Prostate gland (tissue), 2 donors: ENCODE results near the gene LINGO1.

Experiments used
- CTCF ChIP-seq, 4 experiments: fragments of 200-600 bp in 2 of 4; fragments of 450-650 bp in 2 of 4; sonication (generic) in 2 of 4; IDR thresholded peaks; 1 replicate in 3 of 4; 2 replicates in 1 of 4; pipeline ENCODE4 v1.5.1; 2016 to 2019; ENCODE audit warnings: antibody characterized with exemption in 4 of 4, mild to moderate bottlenecking in 2 of 4, moderate library complexity in 2 of 4
- POLR2A ChIP-seq: fragments of 450-650 bp; IDR thresholded peaks from one replicate; pipeline ENCODE4 v1.6.1; 2016; ENCODE audit warnings: antibody characterized with exemption, mild to moderate bottlenecking
- POLR2AphosphoS5 ChIP-seq: sonication (generic); formaldehyde crosslinking; IDR thresholded peaks from one replicate; pipeline ENCODE4 v1.6.1; 2017; ENCODE audit warnings: antibody characterized with exemption

DNA sequence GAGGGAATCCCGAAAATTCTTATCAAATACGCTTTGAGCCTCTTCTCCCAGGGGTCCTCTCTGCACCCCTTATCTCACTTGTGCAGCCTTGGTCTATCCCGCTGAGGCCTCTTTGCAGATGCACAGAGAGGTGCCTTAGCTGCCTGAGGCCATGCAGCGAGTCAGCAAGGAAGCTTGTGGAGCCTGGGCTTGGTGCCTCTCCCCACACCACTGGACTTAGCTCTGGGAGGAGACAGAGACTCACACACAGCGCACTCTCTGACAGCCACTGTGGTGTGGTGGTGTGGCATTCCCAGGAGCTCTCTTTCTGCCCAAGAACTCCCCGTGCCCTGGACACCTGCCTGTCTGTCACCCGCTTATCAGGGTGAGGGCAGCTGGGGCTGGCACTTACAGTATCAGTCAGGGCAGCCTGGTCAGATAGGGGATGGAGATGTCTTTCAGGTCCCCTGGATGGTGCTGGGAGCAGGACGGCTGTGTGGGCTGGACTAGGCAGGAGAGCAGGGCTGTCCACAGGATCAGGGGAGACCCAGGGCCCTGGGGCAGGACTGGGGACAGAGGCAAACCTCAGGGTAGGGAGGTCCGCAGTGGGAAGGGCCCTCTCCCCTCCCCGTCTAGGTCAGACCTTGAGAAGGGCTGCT lies 10.2 kb upstream of the LINGO1 start:
- TF ChIP-seq POLR2A (no peak), POLR2AphosphoS5 (no peak), CTCF (IDR thresholded peaks at IDR 0.05) (no peak)
